GM23338 (cell line): ENCODE results near the gene VEGFC. TPM values are rescaled to one million over a fixed set of nuclear protein-coding genes. Genes with fewer than 3 reads are reported as not detected.

Experiments
- ATAC-seq: fragments of 200-7000 bp; cut with Tn5 transposase; 3 replicates; pipeline ENCODE4 v1.9.1; 2020
- DNase-seq: peaks from one replicate; pipeline ENCODE4 v3.0.0-alpha.2; 2015; ENCODE audit warnings: low spot score
- H2AFZ ChIP-seq: fragments of 200-600 bp; sonication (generic); 2 replicates; pipeline ENCODE4 v1.8.0; 2016; ENCODE audit warnings: antibody characterized with exemption, mild to moderate bottlenecking, moderate library complexity
- H3F3A ChIP-seq: fragments of 200-600 bp; sonication (generic); replicated peaks from 2 replicates; pipeline ENCODE4 v1.8.0; 2017; ENCODE audit warnings: antibody characterized with exemption, mixed run types, low read depth
- H3K27ac ChIP-seq: fragments of 200-600 bp; sonication (generic); 2 replicates; pipeline ENCODE4 v1.6.1; 2016; ENCODE audit warnings: low read depth
- H3K27me3 ChIP-seq: fragments of 200-600 bp; sonication (generic); 2 replicates; pipeline ENCODE4 v1.8.0; 2016; ENCODE audit warnings: mild to moderate bottlenecking, mixed run types, moderate library complexity; ENCODE audit not compliant: insufficient read depth
- H3K36me3 ChIP-seq: fragments of 200-600 bp; sonication (generic); 2 replicates; pipeline ENCODE4 v1.8.0; 2016; ENCODE audit warnings: mild to moderate bottlenecking; ENCODE audit not compliant: insufficient read depth
- H3K4me1 ChIP-seq: fragments of 200-600 bp; sonication (generic); 2 replicates; pipeline ENCODE4 v1.8.0; 2016; ENCODE audit warnings: mild to moderate bottlenecking, moderate library complexity; ENCODE audit not compliant: insufficient read depth
- H3K4me2 ChIP-seq: fragments of 200-600 bp; sonication (generic); 2 replicates; pipeline ENCODE4 v1.7.1; 2017; ENCODE audit warnings: mixed run types
- H3K4me3 ChIP-seq: fragments of 200-600 bp; sonication (generic); 2 replicates; pipeline ENCODE4 v1.6.1; 2016; ENCODE audit warnings: mixed run types
- H3K79me2 ChIP-seq: fragments of 200-600 bp; sonication (generic); replicated peaks from 2 replicates; pipeline ENCODE4 v1.8.0; 2017; ENCODE audit warnings: mild to moderate bottlenecking; ENCODE audit not compliant: insufficient read depth
- H3K9me2 ChIP-seq: fragments of 200-600 bp; sonication (generic); 2 replicates; pipeline ENCODE4 v1.8.0; 2017; ENCODE audit not compliant: insufficient read depth
- H4K20me1 ChIP-seq: fragments of 200-600 bp; sonication (generic); replicated peaks from 2 replicates; pipeline ENCODE4 v1.8.0; 2017; ENCODE audit warnings: mild to moderate bottlenecking; ENCODE audit not compliant: insufficient read depth
- H3K27ac Mint-ChIP-seq: 2 replicates; pipeline ENCODE4 v1.8.0; 2020; ENCODE audit warnings: inconsistent platforms, mild to moderate bottlenecking, moderate library complexity, mixed read lengths
- H3K27me3 Mint-ChIP-seq: 3 replicates; pipeline ENCODE4 v1.8.0; 2022; ENCODE audit warnings: low read depth, mild to moderate bottlenecking, moderate library complexity, mixed read lengths, inconsistent platforms; ENCODE audit not compliant: insufficient read depth, poor library complexity
- H3K36me3 Mint-ChIP-seq: 3 replicates; pipeline ENCODE4 v1.8.0; 2021; ENCODE audit warnings: low read depth, mild to moderate bottlenecking, inconsistent platforms, moderate library complexity, mixed read lengths
- H3K4me1 Mint-ChIP-seq: 3 replicates; pipeline ENCODE4 v1.8.0; 2020; ENCODE audit warnings: mild to moderate bottlenecking, inconsistent platforms, mixed read lengths
- H3K4me3 Mint-ChIP-seq: 3 replicates; pipeline ENCODE4 v1.8.0; 2021; ENCODE audit warnings: moderate library complexity, mild to moderate bottlenecking, inconsistent platforms, mixed read lengths
- H3K9me3 Mint-ChIP-seq: 3 replicates; pipeline ENCODE4 v1.8.0; 2020; ENCODE audit warnings: moderate library complexity, mild to moderate bottlenecking, inconsistent platforms, mixed read lengths
- CREB1 ChIP-seq: fragments of 250-450 bp; sonication (Bioruptor Pico); IDR thresholded peaks from 2 replicates; pipeline ENCODE4 v1.5.0; 2020; ENCODE audit warnings: low read depth, mild to moderate bottlenecking, moderate library complexity
- EZH2 ChIP-seq: fragments of 200-600 bp; sonication (generic); IDR thresholded peaks from one replicate; pipeline ENCODE4 v1.8.0; 2017; ENCODE audit warnings: antibody characterized with exemption, mild to moderate bottlenecking, low read depth; ENCODE audit not compliant: unreplicated experiment
- EZH2phosphoT487 ChIP-seq: fragments of 200-600 bp; sonication (generic); IDR thresholded peaks from one replicate; pipeline ENCODE4 v1.8.1; 2018; ENCODE audit warnings: antibody characterized with exemption; ENCODE audit not compliant: unreplicated experiment
- JUNB ChIP-seq: IDR thresholded peaks from one replicate; pipeline ENCODE4 v1.6.1; 2016; ENCODE audit warnings: antibody characterized with exemption; ENCODE audit not compliant: unreplicated experiment
- NANOG ChIP-seq: IDR thresholded peaks from 2 replicates; pipeline ENCODE4 v1.6.1; 2016; ENCODE audit warnings: antibody characterized with exemption, borderline replicate concordance
- POLR2AphosphoS5 ChIP-seq: IDR thresholded peaks from 2 replicates; pipeline ENCODE4 v1.6.1; 2016; ENCODE audit warnings: antibody characterized with exemption, low read depth
- ZNF114 ChIP-seq: fragments of 250-450 bp; sonication (Bioruptor Pico); IDR thresholded peaks from 2 replicates; pipeline ENCODE4 v1.5.0; 2020; ENCODE audit warnings: mild to moderate bottlenecking, moderate library complexity
- ZNF331 ChIP-seq: fragments of 250-450 bp; sonication (Bioruptor Pico); IDR thresholded peaks from 2 replicates; pipeline ENCODE4 v1.5.0; 2020; ENCODE audit warnings: low read depth, mild to moderate bottlenecking, moderate library complexity
- polyA plus RNA-seq: library from polyadenylated mRNA; unstranded; fragments of >200 nt; fragmentation: Nextera tagmentation; extraction: Ambion mirVana; gene quantifications from 2 replicates; pipeline ENCODE4 v1.2.1, GENCODE V29; 2016
- total RNA-seq: library from RNA; depleted of rRNA; stranded (reverse); fragments of >200 nt; shearing (Covaris generic); gene quantifications from 2 replicates; pipeline ENCODE4 v1.2.3, GENCODE V29; 2014
- TF ChIP-seq, protein P1 (sequence below): fragments of 250-450 bp; sonication (Bioruptor Pico); IDR thresholded peaks from 2 replicates; pipeline ENCODE4 v1.5.0; 2020; ENCODE audit warnings: mild to moderate bottlenecking, moderate library complexity
- TF ChIP-seq, protein P2 (sequence below), 2 experiments: fragments of 200-600 bp in 1 of 2; sonication (generic) in 1 of 2; conservative IDR thresholded peaks; 2 replicates each; pipeline versions ENCODE4 v1.5.1 to v1.6.1; 2016 to 2017; ENCODE audit warnings: antibody characterized with exemption in 2 of 2, low read depth in 2 of 2, mild to moderate bottlenecking in 2 of 2, moderate library complexity in 1 of 2
- TF ChIP-seq, protein P3 (sequence below): IDR thresholded peaks from 2 replicates; pipeline ENCODE4 v1.6.1; 2016; ENCODE audit warnings: antibody characterized with exemption

Gene VEGFC
- total and polyA plus RNA-seq, 2 experiments from 2014 or later: 0.87 to 1.1 TPM

DNA sequence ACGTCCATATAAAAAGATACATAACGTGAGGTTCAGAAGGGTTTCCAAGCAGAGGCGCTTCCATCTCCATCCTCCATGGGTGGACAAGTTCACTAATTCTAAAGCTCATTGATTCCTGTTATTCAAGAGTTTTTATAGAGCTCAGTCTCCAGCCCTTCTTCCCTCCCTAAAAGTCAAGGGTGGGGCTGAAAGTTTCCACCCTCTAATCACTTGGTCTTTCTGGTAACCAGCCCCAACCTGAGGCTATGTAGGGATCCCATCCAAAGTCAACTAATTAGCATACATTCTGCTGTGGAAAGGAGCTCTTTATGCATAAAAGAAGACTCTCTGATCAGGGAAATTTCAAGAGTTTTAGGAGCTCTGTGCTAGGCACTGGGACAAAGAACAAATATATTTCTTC is 46.9 kb upstream of the VEGFC start:
- no peaks in the 10 kb centered on the region for H3K79me2 ChIP-seq
- H3K36me3 ChIP-seq: no peaks in the 10 kb centered on the region
- no peaks in the 10 kb centered on the region for H3K27me3 ChIP-seq
- Mint-ChIP-seq H3K9me3 (no peaks in the 10 kb centered on the region), H3K36me3 (no peaks in the 10 kb centered on the region), H3K27ac (no peak overlapping the region), H3K4me3 (no peak overlapping the region), H3K4me1 (0 out of 3 replicates have a peak, but pooled peaks cover 2% of the 10 kb centered on the region), H3K27me3 (no peaks in the 10 kb centered on the region)
- no peaks in the 10 kb centered on the region for H4K20me1 ChIP-seq
- DNase-seq (no peak), ATAC-seq (no peak)
- H2AFZ ChIP-seq: no peak overlapping the region
- no peaks in the 10 kb centered on the region for H3F3A ChIP-seq
- TF ChIP-seq POLR2AphosphoS5 (no peak), EZH2 (no peak), NANOG (no peak), ZNF114 (CRISPR knock-in tag) (no peak), EZH2phosphoT487 (no peak), JUNB (no peak), ZNF331 (CRISPR knock-in tag) (no peak), CREB1 (CRISPR knock-in tag) (no peak)
- TF ChIP-seq, protein P1, sequence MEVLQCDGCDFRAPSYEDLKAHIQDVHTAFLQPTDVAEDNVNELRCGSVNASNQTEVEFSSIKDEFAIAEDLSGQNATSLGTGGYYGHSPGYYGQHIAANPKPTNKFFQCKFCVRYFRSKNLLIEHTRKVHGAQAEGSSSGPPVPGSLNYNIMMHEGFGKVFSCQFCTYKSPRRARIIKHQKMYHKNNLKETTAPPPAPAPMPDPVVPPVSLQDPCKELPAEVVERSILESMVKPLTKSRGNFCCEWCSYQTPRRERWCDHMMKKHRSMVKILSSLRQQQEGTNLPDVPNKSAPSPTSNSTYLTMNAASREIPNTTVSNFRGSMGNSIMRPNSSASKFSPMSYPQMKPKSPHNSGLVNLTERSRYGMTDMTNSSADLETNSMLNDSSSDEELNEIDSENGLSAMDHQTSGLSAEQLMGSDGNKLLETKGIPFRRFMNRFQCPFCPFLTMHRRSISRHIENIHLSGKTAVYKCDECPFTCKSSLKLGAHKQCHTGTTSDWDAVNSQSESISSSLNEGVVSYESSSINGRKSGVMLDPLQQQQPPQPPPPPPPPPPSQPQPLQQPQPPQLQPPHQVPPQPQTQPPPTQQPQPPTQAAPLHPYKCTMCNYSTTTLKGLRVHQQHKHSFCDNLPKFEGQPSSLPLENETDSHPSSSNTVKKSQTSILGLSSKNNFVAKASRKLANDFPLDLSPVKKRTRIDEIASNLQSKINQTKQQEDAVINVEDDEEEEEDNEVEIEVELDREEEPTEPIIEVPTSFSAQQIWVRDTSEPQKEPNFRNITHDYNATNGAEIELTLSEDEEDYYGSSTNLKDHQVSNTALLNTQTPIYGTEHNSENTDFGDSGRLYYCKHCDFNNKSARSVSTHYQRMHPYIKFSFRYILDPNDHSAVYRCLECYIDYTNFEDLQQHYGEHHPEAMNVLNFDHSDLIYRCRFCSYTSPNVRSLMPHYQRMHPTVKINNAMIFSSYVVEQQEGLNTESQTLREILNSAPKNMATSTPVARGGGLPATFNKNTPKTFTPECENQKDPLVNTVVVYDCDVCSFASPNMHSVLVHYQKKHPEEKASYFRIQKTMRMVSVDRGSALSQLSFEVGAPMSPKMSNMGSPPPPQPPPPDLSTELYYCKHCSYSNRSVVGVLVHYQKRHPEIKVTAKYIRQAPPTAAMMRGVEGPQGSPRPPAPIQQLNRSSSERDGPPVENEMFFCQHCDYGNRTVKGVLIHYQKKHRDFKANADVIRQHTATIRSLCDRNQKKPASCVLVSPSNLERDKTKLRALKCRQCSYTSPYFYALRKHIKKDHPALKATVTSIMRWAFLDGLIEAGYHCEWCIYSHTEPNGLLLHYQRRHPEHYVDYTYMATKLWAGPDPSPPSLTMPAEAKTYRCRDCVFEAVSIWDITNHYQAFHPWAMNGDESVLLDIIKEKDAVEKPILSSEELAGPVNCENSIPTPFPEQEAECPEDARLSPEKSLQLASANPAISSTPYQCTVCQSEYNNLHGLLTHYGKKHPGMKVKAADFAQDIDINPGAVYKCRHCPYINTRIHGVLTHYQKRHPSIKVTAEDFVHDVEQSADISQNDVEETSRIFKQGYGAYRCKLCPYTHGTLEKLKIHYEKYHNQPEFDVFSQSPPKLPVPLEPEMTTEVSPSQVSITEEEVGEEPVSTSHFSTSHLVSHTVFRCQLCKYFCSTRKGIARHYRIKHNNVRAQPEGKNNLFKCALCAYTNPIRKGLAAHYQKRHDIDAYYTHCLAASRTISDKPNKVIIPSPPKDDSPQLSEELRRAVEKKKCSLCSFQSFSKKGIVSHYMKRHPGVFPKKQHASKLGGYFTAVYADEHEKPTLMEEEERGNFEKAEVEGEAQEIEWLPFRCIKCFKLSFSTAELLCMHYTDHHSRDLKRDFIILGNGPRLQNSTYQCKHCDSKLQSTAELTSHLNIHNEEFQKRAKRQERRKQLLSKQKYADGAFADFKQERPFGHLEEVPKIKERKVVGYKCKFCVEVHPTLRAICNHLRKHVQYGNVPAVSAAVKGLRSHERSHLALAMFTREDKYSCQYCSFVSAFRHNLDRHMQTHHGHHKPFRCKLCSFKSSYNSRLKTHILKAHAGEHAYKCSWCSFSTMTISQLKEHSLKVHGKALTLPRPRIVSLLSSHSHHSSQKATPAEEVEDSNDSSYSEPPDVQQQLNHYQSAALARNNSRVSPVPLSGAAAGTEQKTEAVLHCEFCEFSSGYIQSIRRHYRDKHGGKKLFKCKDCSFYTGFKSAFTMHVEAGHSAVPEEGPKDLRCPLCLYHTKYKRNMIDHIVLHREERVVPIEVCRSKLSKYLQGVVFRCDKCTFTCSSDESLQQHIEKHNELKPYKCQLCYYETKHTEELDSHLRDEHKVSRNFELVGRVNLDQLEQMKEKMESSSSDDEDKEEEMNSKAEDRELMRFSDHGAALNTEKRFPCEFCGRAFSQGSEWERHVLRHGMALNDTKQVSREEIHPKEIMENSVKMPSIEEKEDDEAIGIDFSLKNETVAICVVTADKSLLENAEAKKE (CRISPR knock-in tag): no peak
- TF ChIP-seq, protein P2, sequence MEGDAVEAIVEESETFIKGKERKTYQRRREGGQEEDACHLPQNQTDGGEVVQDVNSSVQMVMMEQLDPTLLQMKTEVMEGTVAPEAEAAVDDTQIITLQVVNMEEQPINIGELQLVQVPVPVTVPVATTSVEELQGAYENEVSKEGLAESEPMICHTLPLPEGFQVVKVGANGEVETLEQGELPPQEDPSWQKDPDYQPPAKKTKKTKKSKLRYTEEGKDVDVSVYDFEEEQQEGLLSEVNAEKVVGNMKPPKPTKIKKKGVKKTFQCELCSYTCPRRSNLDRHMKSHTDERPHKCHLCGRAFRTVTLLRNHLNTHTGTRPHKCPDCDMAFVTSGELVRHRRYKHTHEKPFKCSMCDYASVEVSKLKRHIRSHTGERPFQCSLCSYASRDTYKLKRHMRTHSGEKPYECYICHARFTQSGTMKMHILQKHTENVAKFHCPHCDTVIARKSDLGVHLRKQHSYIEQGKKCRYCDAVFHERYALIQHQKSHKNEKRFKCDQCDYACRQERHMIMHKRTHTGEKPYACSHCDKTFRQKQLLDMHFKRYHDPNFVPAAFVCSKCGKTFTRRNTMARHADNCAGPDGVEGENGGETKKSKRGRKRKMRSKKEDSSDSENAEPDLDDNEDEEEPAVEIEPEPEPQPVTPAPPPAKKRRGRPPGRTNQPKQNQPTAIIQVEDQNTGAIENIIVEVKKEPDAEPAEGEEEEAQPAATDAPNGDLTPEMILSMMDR (conservative IDR thresholded peaks at IDR 0.05; ENCODE audit: low read depth in 2 of 2): no peak
- TF ChIP-seq, protein P3, sequence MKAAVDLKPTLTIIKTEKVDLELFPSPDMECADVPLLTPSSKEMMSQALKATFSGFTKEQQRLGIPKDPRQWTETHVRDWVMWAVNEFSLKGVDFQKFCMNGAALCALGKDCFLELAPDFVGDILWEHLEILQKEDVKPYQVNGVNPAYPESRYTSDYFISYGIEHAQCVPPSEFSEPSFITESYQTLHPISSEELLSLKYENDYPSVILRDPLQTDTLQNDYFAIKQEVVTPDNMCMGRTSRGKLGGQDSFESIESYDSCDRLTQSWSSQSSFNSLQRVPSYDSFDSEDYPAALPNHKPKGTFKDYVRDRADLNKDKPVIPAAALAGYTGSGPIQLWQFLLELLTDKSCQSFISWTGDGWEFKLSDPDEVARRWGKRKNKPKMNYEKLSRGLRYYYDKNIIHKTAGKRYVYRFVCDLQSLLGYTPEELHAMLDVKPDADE: no peak
- peaks cover 5% of the 10 kb centered on the region; the same call in 1 of the 2 replicates for H3K4me1 ChIP-seq
- no peak overlapping the region for H3K4me3 ChIP-seq
- no peaks in the 10 kb centered on the region for H3K9me2 ChIP-seq
- no peak overlapping the region for H3K4me2 ChIP-seq
- H3K27ac ChIP-seq: no peak overlapping the region
